Vagina (tissue), 2 donors: ENCODE measurements around the gene AMPD3. TPM values are rescaled to one million over a fixed set of nuclear protein-coding genes. Genes with fewer than 3 reads are reported as not detected.
A peak's percentile ranks its signal among the peaks of the same experiment; 100 is the strongest.

Experiments used
- DNase-seq, 2 donors: peaks; one replicate each; pipeline ENCODE4 v3.0.0-alpha.2; 2017; ENCODE audit errors: extremely low spot score in 2 of 2
- H3K27ac ChIP-seq: fragments of 200-600 bp; sonication (generic); one replicate; pipeline ENCODE4 v1.5.1; 2019
- H3K27me3 ChIP-seq: fragments of 200-600 bp; sonication (generic); one replicate; pipeline ENCODE4 v1.5.1; 2019
- H3K36me3 ChIP-seq, 2 donors: fragments of 200-600 bp; sonication (generic); one replicate each; pipeline ENCODE4 v1.5.1; 2017 to 2019
- H3K4me1 ChIP-seq: fragments of 200-600 bp; sonication (generic); one replicate; pipeline ENCODE4 v1.5.1; 2019
- H3K4me3 ChIP-seq, 2 donors: fragments of 200-600 bp; sonication (generic); 1 replicate in 1 of 2; 2 replicates in 1 of 2; pipeline ENCODE4 v1.5.1; 2016 to 2019
- H3K9me3 ChIP-seq: fragments of 200-600 bp; sonication (generic); one replicate; pipeline ENCODE4 v1.5.1; 2019
- CTCF ChIP-seq, 3 experiments: fragments of 450-650 bp in 2 of 3; fragments of 200-600 bp in 1 of 3; sonication (generic) in 1 of 3; IDR thresholded peaks; one replicate each; pipeline ENCODE4 v1.5.1; 2017 to 2019; ENCODE audit warnings: antibody characterized with exemption in 3 of 3, mild to moderate bottlenecking in 2 of 3, moderate library complexity in 2 of 3
- POLR2A ChIP-seq, 2 donors: fragments of 450-650 bp; IDR thresholded peaks; one replicate each; pipeline ENCODE4 v1.6.1; 2017; ENCODE audit warnings: antibody characterized with exemption in 2 of 2, mild to moderate bottlenecking in 2 of 2, moderate library complexity in 2 of 2
- POLR2AphosphoS5 ChIP-seq, 2 donors: sonication (generic); formaldehyde crosslinking; IDR thresholded peaks; one replicate each; pipeline ENCODE4 v1.9.0; 2017; ENCODE audit warnings: antibody characterized with exemption in 2 of 2, mild to moderate bottlenecking in 2 of 2, low read depth in 1 of 2; ENCODE audit not compliant: insufficient read depth in 1 of 2
- intact Hi-C: fragments of 100-400 bp; cut with DNase I; formaldehyde crosslinking; loops from one replicate; pipeline ENCODE4 v1.15.1; 2023
- total RNA-seq: library from RNA; depleted of rRNA; stranded (reverse); fragments of >200 nt; gene quantifications from one replicate; pipeline ENCODE4 v1.2.3, GENCODE V29; 2016

The AMPD3 gene
- 20.1 TPM for total RNA-seq

- intact Hi-C loops = no loop called here
- H3K27me3 ChIP-seq = no peaks in the 10 kb centered on the region
- H3K27ac ChIP-seq = peak within 1 kb of the TSS; percentile 70
- no peak for DNase-seq
- H3K4me3 ChIP-seq = peak within 1 kb of the TSS; percentile 28 to 29
- TF ChIP-seq CTCF (IDR thresholded peaks at IDR 0.05) = no peak
- TF ChIP-seq POLR2AphosphoS5 (IDR thresholded peaks at IDR 0.05; ENCODE audit: insufficient read depth in 1 of 2, low read depth in 1 of 2) = no peak
- no peak for TF ChIP-seq POLR2A (IDR thresholded peaks at IDR 0.05)
- no peaks in the 10 kb centered on the region for H3K36me3 ChIP-seq
- H3K4me1 ChIP-seq = peaks cover 35% of the 10 kb centered on the region
- no peaks in the 10 kb centered on the region for H3K9me3 ChIP-seq
Measured at GRCh38 chr11:10454878-10455631, at the start of gene AMPD3. TSS of gene AMPD3 (plus strand) at chr11:10455264. CDS start at chr11:10461520, 6,256 bp downstream.

GRCh38 chr11:10405865-10406592, 49.0 kb upstream of the AMPD3 start:
- Histone ChIP-seq H3K27ac (peak overlapping the region; percentile 6), H3K9me3 (no peaks in the 10 kb centered on the region), H3K4me1 (peaks cover 25% of the 10 kb centered on the region), H3K4me3 (no peak overlapping the region), H3K36me3 (no peaks in the 10 kb centered on the region), H3K27me3 (no peaks in the 10 kb centered on the region)
- TF ChIP-seq CTCF (IDR thresholded peaks at IDR 0.05) (peak; percentile 69 to 77 (median 75)), POLR2AphosphoS5 (IDR thresholded peaks at IDR 0.05; ENCODE audit: insufficient read depth in 1 of 2, low read depth in 1 of 2) (peak in 1 of 2 donors; percentile 56), POLR2A (IDR thresholded peaks at IDR 0.05) (no peak)
- intact Hi-C loops = loop anchor here (1.0 kb wide), 1 partner anchor 329 kb away; no protein-coding TSS in a partner anchor
- peak in 1 of 2 donors; percentile 95 for DNase-seq

GRCh38 chr11:10407055-10407454, 48.0 kb upstream of the AMPD3 start:
- no peak for TF ChIP-seq POLR2A (IDR thresholded peaks at IDR 0.05)
- TF ChIP-seq CTCF (IDR thresholded peaks at IDR 0.05) = no peak
- TF ChIP-seq POLR2AphosphoS5 (IDR thresholded peaks at IDR 0.05; ENCODE audit: insufficient read depth in 1 of 2, low read depth in 1 of 2) = peak in 1 of 2 donors; percentile 63
- no peaks in the 10 kb centered on the region for H3K9me3 ChIP-seq
- no peak overlapping the region for H3K4me3 ChIP-seq
- H3K36me3 ChIP-seq = no peaks in the 10 kb centered on the region
- peak in 1 of 2 donors; percentile 64 for DNase-seq
- no peaks in the 10 kb centered on the region for H3K27me3 ChIP-seq
- intact Hi-C loops = no loop called here
- peaks cover 25% of the 10 kb centered on the region for H3K4me1 ChIP-seq
- H3K27ac ChIP-seq = peak overlapping the region; percentile 46

GRCh38 chr11:10407749-10408685, 47.0 kb upstream of the AMPD3 start:
- no peak overlapping the region for H3K4me3 ChIP-seq
- intact Hi-C loops = no loop called here
- peak in 1 of 2 donors; percentile 91 for DNase-seq
- H3K36me3 ChIP-seq = no peaks in the 10 kb centered on the region
- peaks cover 30% of the 10 kb centered on the region for H3K4me1 ChIP-seq
- H3K27ac ChIP-seq = peak overlapping the region; percentile 46
- TF ChIP-seq CTCF (IDR thresholded peaks at IDR 0.05) = no peak
- no peak for TF ChIP-seq POLR2A (IDR thresholded peaks at IDR 0.05)
- TF ChIP-seq POLR2AphosphoS5 (IDR thresholded peaks at IDR 0.05; ENCODE audit: insufficient read depth in 1 of 2, low read depth in 1 of 2) = no peak
- no peaks in the 10 kb centered on the region for H3K9me3 ChIP-seq
- no peaks in the 10 kb centered on the region for H3K27me3 ChIP-seq
